ENCODE measurements around the gene KLC4. TPM values are rescaled to one million over a fixed set of nuclear protein-coding genes. Genes with fewer than 3 reads are reported as not detected.

Gene KLC4
- total and polyA plus RNA-seq, 9 of the 15 experiments (the other 6 are each of a cell fraction or from before 2014, with no cell fraction given), result 1.7 to 16.2 (median 7.7) TPM

DNA sequence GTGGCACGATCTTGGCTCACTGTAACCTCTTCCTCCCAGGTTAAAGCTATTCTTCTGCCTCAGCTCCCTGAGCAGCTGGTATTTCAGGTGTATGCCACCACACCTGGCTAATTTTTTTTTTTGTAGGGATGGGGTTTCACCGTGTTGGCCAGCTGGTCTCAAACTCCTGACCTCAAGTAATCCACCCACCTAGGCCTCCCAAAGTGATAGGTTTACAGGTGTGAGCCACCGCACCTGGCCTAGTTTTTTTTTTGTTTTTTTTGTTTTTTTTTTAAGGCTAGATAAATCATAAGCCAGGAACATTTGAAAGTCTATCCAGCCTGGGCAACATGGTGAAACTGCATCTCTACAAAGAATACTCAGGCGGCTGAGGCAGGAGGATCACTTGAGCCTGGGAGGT, 27.1 kb upstream of the KLC4 start (continued):
- TF ChIP-seq CHD7 (IDR thresholded peaks at IDR 0.05; ENCODE audit: low read depth, low read length), result no peak
- no peak for TF ChIP-seq ASH1L (IDR thresholded peaks at IDR 0.05; ENCODE audit: borderline replicate concordance, low read depth, partially characterized antibody)
- no peak for TF ChIP-seq PHB (CRISPR knock-in tag; IDR thresholded peaks at IDR 0.05)
- TF ChIP-seq CTBP1 (IDR thresholded peaks at IDR 0.05; ENCODE audit: borderline replicate concordance), result no peak
